GM12878 (cell line): ENCODE measurements around the gene TARBP1. TPM values are rescaled to one million over a fixed set of nuclear protein-coding genes. Genes with fewer than 3 reads are reported as not detected.

Experiments
- ATF3 ChIP-seq: IDR thresholded peaks from 2 replicates; pipeline ENCODE4 v1.6.1; 2011; ENCODE audit warnings: low read depth, mild to moderate bottlenecking, low read length, moderate library complexity, borderline replicate concordance; ENCODE audit errors: extremely low read depth
- BCLAF1 ChIP-seq: fragments of 450-650 bp; IDR thresholded peaks from 2 replicates; pipeline ENCODE4 v1.6.1; 2017; ENCODE audit warnings: antibody characterized with exemption, mild to moderate bottlenecking, moderate library complexity
- BHLHE40 ChIP-seq, 2 experiments: fragments of 450-650 bp in 1 of 2; IDR thresholded peaks; 2 replicates each; pipeline ENCODE4 v1.6.1; 2011 to 2017; ENCODE audit warnings: low read depth in 2 of 2, borderline replicate concordance in 1 of 2, improper control_type of control experiment in 1 of 2, low read length in 1 of 2, mild to moderate bottlenecking in 1 of 2
- FOXK2 ChIP-seq: fragments of 450-650 bp; IDR thresholded peaks from 2 replicates; pipeline ENCODE4 v1.6.1; 2017; ENCODE audit warnings: mild to moderate bottlenecking, moderate library complexity
- FOXM1 ChIP-seq: IDR thresholded peaks from 2 replicates; pipeline ENCODE4 v1.6.1; 2012; ENCODE audit warnings: low read depth, mild to moderate bottlenecking, inconsistent platforms, low read length, moderate library complexity
- HCFC1 ChIP-seq: fragments of 150-350 bp; IDR thresholded peaks from 2 replicates; pipeline ENCODE4 v1.6.1; 2014; ENCODE audit warnings: low read length
- KAT2A ChIP-seq: conservative IDR thresholded peaks from 2 replicates; pipeline ENCODE4 v1.6.1; 2011; ENCODE audit warnings: low read depth, low read length; ENCODE audit not compliant: control insufficient read depth
- LARP7 ChIP-seq: fragments of 450-650 bp; IDR thresholded peaks from 2 replicates; pipeline ENCODE4 v1.6.1; 2017; ENCODE audit warnings: mild to moderate bottlenecking
- NFIC ChIP-seq: IDR thresholded peaks from 2 replicates; pipeline ENCODE4 v1.6.1; 2012; ENCODE audit warnings: low read depth, mild to moderate bottlenecking, inconsistent platforms, low read length, moderate library complexity
- NFXL1 ChIP-seq: fragments of 450-650 bp; IDR thresholded peaks from 2 replicates; pipeline ENCODE4 v1.6.1; 2017; ENCODE audit warnings: antibody characterized with exemption, mild to moderate bottlenecking, borderline replicate concordance
- NR2C1 ChIP-seq: fragments of 450-650 bp; IDR thresholded peaks from 2 replicates; pipeline ENCODE4 v1.6.1; 2017; ENCODE audit warnings: antibody characterized with exemption, mild to moderate bottlenecking, moderate library complexity
- NRF1 ChIP-seq: conservative IDR thresholded peaks from 2 replicates; pipeline ENCODE4 v1.6.1; 2011; ENCODE audit warnings: mild to moderate bottlenecking, low read depth, low read length, improper control_type of control experiment
- PBX3 ChIP-seq: IDR thresholded peaks from 2 replicates; pipeline ENCODE4 v1.6.1; 2011; ENCODE audit warnings: mild to moderate bottlenecking, low read depth, low read length, moderate library complexity; ENCODE audit not compliant: insufficient replicate concordance
- POLR2AphosphoS2 ChIP-seq: IDR thresholded peaks from 2 replicates; pipeline ENCODE4 v1.6.1; 2011; ENCODE audit warnings: low read depth, mild to moderate bottlenecking, low read length, improper control_type of control experiment, moderate library complexity
- POU2F2 ChIP-seq: IDR thresholded peaks from 3 replicates; pipeline ENCODE4 v1.6.1; 2011; ENCODE audit warnings: low read depth, mild to moderate bottlenecking, low read length, borderline replicate concordance
- RUNX3 ChIP-seq: IDR thresholded peaks from 2 replicates; pipeline ENCODE4 v1.6.1; 2012; ENCODE audit warnings: low read length, inconsistent platforms
- SIN3A ChIP-seq: IDR thresholded peaks from 2 replicates; pipeline ENCODE4 v1.6.1; 2012; ENCODE audit warnings: low read depth, low read length, improper control_type of control experiment
- SREBF1 ChIP-seq: IDR thresholded peaks from 2 replicates; pipeline ENCODE4 v1.6.1; 2012; ENCODE audit warnings: mild to moderate bottlenecking, low read length
- STAT3 ChIP-seq: IDR thresholded peaks from 2 replicates; pipeline ENCODE4 v1.6.1; 2011; ENCODE audit warnings: low read depth, low read length, improper control_type of control experiment
- SUPT20H ChIP-seq: IDR thresholded peaks from 2 replicates; pipeline ENCODE4 v1.6.1; 2011; ENCODE audit warnings: low read depth, mild to moderate bottlenecking, low read length, moderate library complexity, borderline replicate concordance; ENCODE audit not compliant: control insufficient read depth
- WRNIP1 ChIP-seq: IDR thresholded peaks from 2 replicates; pipeline ENCODE4 v1.6.1; 2011; ENCODE audit warnings: low read depth, low read length, improper control_type of control experiment, borderline replicate concordance
- ZNF592 ChIP-seq: fragments of 450-650 bp; IDR thresholded peaks from 2 replicates; pipeline ENCODE4 v1.6.1; 2017; ENCODE audit warnings: mild to moderate bottlenecking, moderate library complexity
- polyA plus RNA-seq, 11 experiments: library from polyadenylated mRNA; depleted of rRNA in 4 of 11; unstranded in 6 of 11; stranded (reverse) in 5 of 11; fragments of >200 nt; fragmentation: Nextera tagmentation in 4 of 11; fragmentation: Illumina TruSeq in 1 of 11; extraction: Ambion mirVana in 4 of 11; extraction: Trizol in 1 of 11; gene quantifications; 1 replicate in 1 of 11; 2 replicates in 10 of 11; pipeline versions ENCODE4 v1.2.1 to v1.2.3, GENCODE V29; 2011 to 2016; ENCODE audit warnings: inconsistent platforms in 2 of 11, missing spikeins in 2 of 11, low read depth in 1 of 11
- total RNA-seq, 4 experiments: library from RNA; depleted of rRNA in 3 of 4; stranded (reverse); fragments of >200 nt in 3 of 4; fragmentation: Illumina TruSeq in 1 of 4; extraction: Trizol in 1 of 4; gene quantifications; 2 replicates each; pipeline versions ENCODE4 v1.2.1 to v1.2.3, GENCODE V29; 2013 to 2021

Gene TARBP1
- total and polyA plus RNA-seq, 10 of the 15 experiments (the other 5 are each of a cell fraction or from before 2014, with no cell fraction given): 10.8 to 94.4 (median 35.3) TPM

- TF ChIP-seq BHLHE40 (IDR thresholded peaks at IDR 0.05; ENCODE audit: borderline replicate concordance in 1 of 2, low read depth in 2 of 2, low read length in 1 of 2) (peak; percentile 90 to 96), NFXL1 (no peak), POU2F2 (peak; percentile 70; the same call in 1 of the 3 replicates), LARP7 (no peak), KAT2A (no peak), ZNF592 (peak; percentile 59; the same call in 1 of the 2 replicates), HCFC1 (no peak), STAT3 (no peak), SIN3A (no peak), NR2C1 (no peak), BCLAF1 (no peak), SUPT20H (no peak), NRF1 (no peak), FOXM1 (peak; percentile 70; the same call in 1 of the 2 replicates), NFIC (peak; percentile 13; the same call in 1 of the 2 replicates), WRNIP1 (no peak), POLR2AphosphoS2 (no peak), RUNX3 (peak; percentile 60), SREBF1 (no peak), ATF3 (0 out of 2 replicates have a peak, but pooled peaks have one; percentile 13), FOXK2 (no peak), PBX3 (no peak)
These were observed 20.4 kb upstream of the TARBP1 start (continued) for GRCh38 chr1:234499119-234499942.
